GM19452 (cell line): Measurements from ENCODE around the gene ADCY10.
A peak's percentile ranks its signal among the peaks of the same experiment; 100 is the strongest.
"Not testable (repeated sequence)": the region's sequence is repeated elsewhere in the genome, so short reads cannot be mapped to it uniquely, and the experiment has no call there.

ENCODE experiments used
- ATAC-seq: cut with Tn5 transposase; IDR thresholded peaks from one replicate; pipeline ENCODE4 v1.9.1; 2021; ENCODE audit not compliant: unreplicated experiment

Gene ADCY10, protein sequence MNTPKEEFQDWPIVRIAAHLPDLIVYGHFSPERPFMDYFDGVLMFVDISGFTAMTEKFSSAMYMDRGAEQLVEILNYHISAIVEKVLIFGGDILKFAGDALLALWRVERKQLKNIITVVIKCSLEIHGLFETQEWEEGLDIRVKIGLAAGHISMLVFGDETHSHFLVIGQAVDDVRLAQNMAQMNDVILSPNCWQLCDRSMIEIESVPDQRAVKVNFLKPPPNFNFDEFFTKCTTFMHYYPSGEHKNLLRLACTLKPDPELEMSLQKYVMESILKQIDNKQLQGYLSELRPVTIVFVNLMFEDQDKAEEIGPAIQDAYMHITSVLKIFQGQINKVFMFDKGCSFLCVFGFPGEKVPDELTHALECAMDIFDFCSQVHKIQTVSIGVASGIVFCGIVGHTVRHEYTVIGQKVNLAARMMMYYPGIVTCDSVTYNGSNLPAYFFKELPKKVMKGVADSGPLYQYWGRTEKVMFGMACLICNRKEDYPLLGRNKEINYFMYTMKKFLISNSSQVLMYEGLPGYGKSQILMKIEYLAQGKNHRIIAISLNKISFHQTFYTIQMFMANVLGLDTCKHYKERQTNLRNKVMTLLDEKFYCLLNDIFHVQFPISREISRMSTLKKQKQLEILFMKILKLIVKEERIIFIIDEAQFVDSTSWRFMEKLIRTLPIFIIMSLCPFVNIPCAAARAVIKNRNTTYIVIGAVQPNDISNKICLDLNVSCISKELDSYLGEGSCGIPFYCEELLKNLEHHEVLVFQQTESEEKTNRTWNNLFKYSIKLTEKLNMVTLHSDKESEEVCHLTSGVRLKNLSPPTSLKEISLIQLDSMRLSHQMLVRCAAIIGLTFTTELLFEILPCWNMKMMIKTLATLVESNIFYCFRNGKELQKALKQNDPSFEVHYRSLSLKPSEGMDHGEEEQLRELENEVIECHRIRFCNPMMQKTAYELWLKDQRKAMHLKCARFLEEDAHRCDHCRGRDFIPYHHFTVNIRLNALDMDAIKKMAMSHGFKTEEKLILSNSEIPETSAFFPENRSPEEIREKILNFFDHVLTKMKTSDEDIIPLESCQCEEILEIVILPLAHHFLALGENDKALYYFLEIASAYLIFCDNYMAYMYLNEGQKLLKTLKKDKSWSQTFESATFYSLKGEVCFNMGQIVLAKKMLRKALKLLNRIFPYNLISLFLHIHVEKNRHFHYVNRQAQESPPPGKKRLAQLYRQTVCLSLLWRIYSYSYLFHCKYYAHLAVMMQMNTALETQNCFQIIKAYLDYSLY (N-terminal part only)

DNA sequence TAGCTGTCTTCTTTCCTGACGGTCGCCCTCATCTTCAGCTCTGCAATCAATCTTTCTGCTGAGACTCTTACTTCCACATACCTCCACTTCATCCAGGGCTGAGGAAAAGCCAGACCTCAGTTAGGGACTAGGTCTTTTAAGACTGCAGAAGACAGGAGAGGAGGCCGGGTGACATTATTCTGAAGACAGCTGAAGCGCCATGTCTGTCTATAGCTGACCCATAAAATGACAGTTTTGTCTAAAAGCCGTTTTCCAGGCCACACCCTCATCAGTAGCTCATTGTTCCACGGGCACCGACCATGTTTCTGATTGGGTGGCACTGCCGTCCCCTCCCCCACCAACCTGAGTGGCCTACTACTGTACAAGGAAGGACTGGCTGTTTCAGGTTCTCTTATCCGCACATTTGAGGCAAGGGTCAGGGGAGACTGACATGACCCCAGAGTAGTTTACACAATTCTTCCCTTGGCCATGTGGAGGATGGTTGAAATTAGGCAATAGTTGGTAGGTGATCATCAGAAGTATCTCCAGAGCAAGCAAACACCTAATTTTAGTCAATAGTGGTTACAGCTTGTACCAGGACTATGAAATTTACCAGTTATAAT, at the start of gene ADCY10:
Gene ADCY10, minus strand, starts transcription at position 240 of the 602 bp plus-strand sequence. CDS start 8,994 bp downstream, outside the sequence.
- ATAC-seq = no peak

DNA sequence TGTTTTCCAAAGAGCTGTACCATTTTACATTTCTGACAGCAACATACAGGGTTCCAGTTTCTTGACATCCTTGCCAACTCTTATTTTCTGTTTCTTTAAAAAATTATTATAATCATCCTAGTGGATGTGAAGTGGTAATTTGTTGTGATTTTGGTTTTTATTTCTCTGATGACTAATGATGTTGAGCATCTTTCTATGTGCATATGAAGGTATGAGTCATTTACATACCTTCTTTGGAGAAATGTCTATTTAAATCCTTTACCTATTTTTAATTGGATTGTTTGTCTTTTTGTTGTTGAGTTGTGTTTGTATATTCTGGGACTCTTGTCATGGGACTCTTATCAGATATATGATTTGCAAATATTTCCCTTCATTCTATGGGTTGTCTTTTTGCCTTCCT, 43.8 kb upstream of the ADCY10 start:
- ATAC-seq = no peak

GRCh38 chr1:167955915-167956314, 42.0 kb upstream of the ADCY10 start:
- no peak for ATAC-seq

DNA sequence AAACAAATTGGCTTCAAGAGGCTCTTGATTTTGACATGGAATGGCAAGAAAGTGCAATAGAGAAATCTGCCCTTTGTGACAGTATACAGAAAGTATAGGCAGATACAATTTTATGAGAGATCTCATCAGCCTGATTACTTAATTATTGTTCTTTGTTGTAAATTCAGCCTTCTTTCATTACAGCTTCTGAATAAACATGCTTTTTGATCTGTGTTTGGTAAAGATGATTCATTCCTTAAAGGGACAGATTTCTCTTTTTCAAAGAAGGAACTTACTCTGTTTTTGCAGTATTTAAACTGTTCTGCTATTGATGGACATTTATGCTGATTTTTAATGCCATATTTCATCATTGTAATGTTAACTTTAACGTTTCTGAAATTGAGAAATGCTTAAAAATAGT, 36.6 kb upstream of the ADCY10 start:
- ATAC-seq = no peak

GRCh38 chr1:167949785-167950184, 35.9 kb upstream of the ADCY10 start:
- ATAC-seq = no peak

GRCh38 chr1:167947733-167948132, 33.8 kb upstream of the ADCY10 start:
- no peak for ATAC-seq

- no peak for ATAC-seq
Measured at GRCh38 chr1:167943541-167943940, 29.6 kb upstream of the ADCY10 start.

DNA sequence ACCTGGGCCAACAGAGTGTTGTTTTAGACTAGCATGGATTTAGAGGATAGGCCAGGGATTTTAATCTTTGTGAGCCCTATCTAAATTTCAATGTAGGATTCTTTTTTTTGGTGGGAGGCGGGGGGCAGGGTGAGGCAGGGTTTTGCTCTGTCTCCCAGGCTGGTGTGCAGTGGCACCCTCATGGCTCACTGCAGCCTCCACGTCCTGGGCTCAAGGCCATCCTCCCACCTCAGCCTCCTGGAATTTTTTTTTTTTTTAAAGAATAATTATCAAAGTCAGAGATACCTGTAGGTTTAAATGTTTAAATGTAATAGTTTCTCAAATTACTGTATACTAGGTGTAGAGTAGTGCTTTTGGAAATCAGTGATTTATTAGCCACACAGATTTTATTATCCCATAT, 26.3 kb upstream of the ADCY10 start:
- ATAC-seq = no peak

GRCh38 chr1:167938080-167938636, 24.2 kb upstream of the ADCY10 start:
- no peak for ATAC-seq

GRCh38 chr1:167937709-167938010, 23.7 kb upstream of the ADCY10 start:
- ATAC-seq = no peak

- peak; percentile 2 for ATAC-seq
Measured at GRCh38 chr1:167936930-167937708, 23.2 kb upstream of the ADCY10 start, which contains the start of gene MPC2. Gene MPC2, minus strand, starts transcription at chr1:167937072. Its CDS starts 1,231 bp downstream, at chr1:167935841.

GRCh38 chr1:167936068-167936929, 22.4 kb upstream of the ADCY10 start, which contains the start of gene DCAF6:
Gene DCAF6, plus strand, starts transcription at chr1:167936683. Its CDS starts 229 bp downstream, at chr1:167936912.
- peak; percentile 82 for ATAC-seq

GRCh38 chr1:167935216-167936067, 21.5 kb upstream of the ADCY10 start:
- ATAC-seq = peak; percentile 10

DNA sequence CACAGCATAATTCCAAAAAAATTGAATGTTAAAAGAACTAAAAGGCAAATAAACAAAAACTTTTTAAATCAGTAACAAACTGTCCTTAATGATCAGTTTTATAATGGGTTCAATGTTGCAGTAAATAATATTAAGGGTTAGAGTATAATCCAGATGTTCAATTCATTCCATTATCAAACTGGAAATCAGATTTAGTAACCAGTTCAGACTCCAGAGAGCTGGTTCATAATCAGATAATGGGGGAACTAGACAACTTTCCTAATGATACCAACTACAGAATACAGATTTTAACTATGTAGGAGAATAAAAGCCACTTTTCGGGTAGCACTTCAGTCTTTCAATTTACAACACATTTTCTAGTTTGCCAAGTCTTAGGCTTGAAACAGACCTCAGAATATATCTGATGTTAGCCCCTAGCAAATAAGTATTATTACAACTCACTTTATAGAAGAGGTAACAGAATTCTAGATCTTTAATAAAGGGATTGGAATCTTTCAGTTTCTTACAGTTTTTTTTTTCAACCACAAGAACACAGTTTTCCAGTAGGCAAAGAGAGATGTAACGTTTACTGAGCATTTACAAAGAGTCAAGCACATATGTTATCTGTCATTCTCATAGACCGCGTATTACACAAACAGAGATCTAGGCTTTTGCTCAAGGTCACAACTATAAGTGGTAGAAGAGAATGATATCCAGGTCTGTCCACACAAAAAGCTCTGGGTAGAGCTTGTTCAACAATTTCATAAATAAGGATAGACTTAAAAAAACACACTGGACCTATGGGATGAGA, 20.7 kb upstream of the ADCY10 start:
- ATAC-seq = no peak

DNA sequence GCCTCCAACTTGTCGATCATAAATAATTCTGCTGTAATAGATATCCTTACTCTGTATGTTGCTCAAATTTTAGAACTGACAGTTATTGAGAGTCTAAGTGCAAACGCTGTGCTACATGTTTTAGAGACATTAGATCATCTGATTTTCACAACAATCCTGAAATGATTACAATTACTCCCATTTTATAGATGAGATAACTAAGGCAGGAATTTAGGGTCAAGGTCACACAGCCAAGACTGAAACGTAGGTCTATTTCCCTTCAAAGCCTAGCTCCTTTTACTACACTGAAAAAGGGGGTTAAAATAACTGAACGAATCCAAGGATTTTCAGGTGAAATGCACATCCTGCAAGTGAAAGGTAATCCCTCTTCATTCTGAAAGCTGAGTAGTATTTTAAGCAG, 19.9 kb upstream of the ADCY10 start:
- ATAC-seq = no peak

DNA sequence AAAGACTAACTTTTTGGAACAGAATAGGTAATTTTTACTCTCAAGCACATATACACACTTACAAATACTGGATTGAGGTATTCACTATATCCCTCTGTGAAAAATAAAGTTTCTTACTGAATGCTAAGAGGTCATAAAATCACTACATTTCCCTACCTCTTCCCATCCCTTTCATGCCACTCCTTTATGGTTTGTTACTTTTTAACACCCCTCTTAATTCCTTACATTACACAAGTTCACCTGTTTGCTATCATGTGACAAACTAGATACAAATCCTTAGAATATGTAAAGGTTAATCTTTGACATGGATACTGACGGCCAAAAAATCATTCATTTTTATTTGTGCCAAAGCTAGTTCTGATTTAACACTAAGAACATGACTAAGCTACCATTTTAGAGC, 15.8 kb upstream of the ADCY10 start:
- no peak for ATAC-seq

- ATAC-seq = not testable (repeated sequence)
Measured at GRCh38 chr1:167928919-167929318, 15.0 kb upstream of the ADCY10 start.
